NCI-H2171 (cell line): ENCODE data around the gene CD164L2.
A peak's percentile ranks its signal among the peaks of the same experiment; 100 is the strongest.
"Not testable (repeated sequence)": the region's sequence is repeated elsewhere in the genome, so short reads cannot be mapped to it uniquely, and the experiment has no call there.

Source experiments
- DNase-seq: peaks from one replicate; lab custom pipeline; 2025; lab: John Stamatoyannopoulos, UW

Gene CD164L2

DNA sequence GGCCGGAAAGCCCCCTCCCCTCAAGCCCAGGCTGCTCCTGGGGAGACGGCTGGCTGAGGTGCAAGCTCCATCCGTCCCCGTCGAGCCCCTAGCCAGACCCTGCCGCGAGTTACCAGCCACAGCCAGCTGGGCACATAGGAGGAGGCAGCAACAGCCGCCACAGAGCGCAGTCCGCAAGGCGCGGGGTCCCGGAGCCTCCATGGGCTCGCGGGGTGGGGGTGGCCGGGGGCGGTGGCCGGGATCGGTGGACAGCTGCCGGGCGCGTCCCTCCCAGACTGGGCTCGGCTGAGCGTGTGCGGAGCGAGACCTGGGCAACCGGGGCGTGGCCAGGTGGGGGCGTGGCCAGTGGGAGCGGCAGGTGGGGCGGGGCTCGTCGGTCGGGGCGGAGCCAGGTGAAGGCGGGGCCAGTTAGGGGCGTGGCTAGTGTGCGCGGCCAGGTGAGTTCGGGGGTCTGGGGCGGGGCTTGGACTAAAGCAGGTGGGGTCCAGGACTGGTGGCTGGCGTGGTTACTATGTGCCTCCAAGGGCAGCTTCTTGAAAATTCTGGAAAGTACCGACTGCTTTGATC is at the start of gene CD164L2:
CD164L2 (minus strand) TSS at position 295 of the 567 bp plus-strand sequence; CDS start at position 201, 94 bp downstream.
- DNase-seq: peak; percentile 22

DNA sequence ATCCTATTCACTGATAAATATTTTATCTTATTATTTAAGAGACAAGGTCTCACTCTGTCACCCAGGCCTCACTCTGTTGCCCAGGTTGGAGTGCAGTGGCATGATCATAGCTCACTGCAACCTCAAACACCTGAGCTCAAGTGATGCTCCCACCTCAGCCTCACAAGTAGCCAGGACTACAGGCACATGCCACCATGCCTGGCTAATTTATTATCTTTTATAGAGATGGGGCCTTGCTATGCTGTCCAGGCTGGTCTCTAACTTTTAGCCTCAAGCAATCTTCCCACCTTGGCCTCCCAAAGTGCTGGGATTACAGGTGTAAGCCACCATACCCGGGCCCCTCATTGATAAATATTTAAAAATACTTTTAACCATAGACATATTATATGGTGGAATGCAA is 49.6 kb upstream of the CD164L2 start:
- DNase-seq: not testable (repeated sequence)

DNA sequence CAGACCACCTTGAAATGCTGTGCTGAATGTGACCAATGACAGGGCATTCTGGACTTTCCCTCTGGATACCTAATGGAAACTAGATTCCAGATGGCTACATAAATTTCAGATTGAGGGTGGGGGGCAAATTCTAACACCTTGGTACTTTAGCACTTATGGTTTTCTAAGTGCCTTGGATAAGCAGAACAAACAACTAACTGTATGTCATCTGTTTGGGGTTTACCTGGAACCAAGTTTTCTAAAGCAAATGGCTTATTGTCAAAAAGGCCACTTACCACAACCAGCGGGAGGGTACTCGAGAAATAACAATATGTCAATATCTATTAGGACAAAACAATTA is 48.4 kb upstream of the CD164L2 start:
- no peak for DNase-seq

- DNase-seq: no peak
Observed at GRCh38 chr1:27430903-27431600, 47.9 kb upstream of the CD164L2 start.

- no peak for DNase-seq
Observed at GRCh38 chr1:27429029-27429425, 45.9 kb upstream of the CD164L2 start.

- peak; percentile 55 for DNase-seq
Observed at GRCh38 chr1:27428316-27429028, 45.3 kb upstream of the CD164L2 start.

- no peak for DNase-seq
Observed at GRCh38 chr1:27427816-27428315, 44.7 kb upstream of the CD164L2 start.

- DNase-seq: no peak
Observed at GRCh38 chr1:27427329-27427728, 44.2 kb upstream of the CD164L2 start.

DNA sequence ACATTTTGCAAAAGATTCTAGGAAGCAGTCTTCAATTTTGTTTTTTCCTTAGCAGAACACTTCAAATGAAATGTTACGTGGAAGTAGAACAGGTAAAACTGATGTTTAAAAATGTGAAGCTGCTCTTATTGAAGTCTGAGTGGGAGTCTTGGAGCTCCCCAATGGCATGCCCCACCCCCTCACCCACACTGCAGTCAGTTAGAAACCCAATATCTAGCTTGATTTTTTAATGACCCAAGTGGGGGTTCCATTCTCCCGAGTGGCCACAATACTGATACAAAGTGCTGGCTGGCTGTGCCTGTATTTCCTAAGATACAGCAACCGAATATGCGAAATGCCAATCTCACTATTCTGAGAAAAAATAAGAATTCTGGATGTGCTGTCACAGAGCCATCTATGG is 40.6 kb upstream of the CD164L2 start:
- no peak for DNase-seq

GRCh38 chr1:27418326-27419185 is 35.4 kb upstream of the CD164L2 start:
- no peak for DNase-seq

- no peak for DNase-seq
Observed at GRCh38 chr1:27417713-27418112, 34.6 kb upstream of the CD164L2 start.

- no peak for DNase-seq
Observed at GRCh38 chr1:27416387-27417111, 33.4 kb upstream of the CD164L2 start.

- DNase-seq: no peak
Observed at GRCh38 chr1:27414091-27414490, 31.0 kb upstream of the CD164L2 start.

DNA sequence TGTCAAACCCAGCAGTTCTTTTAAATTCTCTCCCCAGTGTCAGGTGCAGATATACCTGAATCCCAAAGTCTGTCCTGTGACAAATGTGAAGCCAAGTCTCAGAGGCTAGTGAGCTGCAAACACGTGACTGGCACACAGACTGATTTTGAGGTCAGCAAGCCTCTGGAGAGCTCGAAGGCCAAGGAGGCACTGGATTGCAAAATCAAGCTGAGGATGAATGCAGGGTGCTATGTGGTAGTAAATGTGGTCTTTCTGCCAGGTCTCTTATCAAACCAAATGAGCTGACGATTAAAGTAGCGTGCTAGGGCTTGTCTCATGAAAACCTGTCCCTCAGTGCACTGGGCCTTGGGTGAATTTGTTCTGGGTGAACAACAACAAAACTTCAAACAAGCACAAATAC is 29.9 kb upstream of the CD164L2 start:
- DNase-seq: no peak

DNA sequence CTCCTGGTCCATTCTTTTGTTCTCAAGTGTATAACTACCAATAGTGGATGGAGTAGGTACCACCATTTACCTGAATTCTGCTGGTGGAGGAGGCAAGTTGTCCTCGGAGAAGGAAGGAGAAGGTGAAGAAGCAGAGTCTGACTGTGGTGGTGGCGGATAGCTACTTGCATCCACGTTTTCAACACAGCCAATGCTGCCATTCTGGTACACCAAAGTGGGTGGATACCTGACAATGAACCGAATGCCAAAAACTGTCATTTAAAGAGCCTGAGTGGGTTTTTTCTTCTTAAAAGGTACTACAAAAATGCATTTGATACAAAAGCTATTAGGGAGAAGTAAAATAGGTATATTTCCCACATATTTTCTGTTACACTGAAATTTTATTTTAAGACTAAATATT is 29.4 kb upstream of the CD164L2 start:
- DNase-seq: no peak

DNA sequence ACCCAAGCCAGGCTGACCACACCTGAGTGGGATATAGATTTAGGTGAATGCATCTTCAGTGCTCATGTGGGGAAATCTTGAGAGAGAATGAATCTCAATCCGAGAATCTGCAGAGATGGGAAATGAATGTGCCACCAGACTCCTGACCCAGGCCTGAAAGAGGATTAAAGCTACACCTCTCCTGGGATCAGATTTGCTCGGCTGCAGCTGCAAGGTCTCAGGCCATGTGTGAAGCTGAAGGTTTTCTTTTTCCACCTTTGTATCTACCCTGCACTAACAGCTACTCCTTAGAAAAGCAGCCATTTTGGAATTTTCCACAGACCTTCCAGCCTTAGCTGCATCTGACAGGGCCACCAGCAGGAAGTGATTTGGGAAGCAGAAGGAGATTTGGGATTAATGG is 27.6 kb upstream of the CD164L2 start:
- DNase-seq: no peak

GRCh38 chr1:27409669-27410068 is 26.5 kb upstream of the CD164L2 start:
- no peak for DNase-seq

GRCh38 chr1:27408151-27408550 is 25.0 kb upstream of the CD164L2 start:
- no peak for DNase-seq

GRCh38 chr1:27406791-27407190 is 23.7 kb upstream of the CD164L2 start:
- not testable (repeated sequence) for DNase-seq

- no peak for DNase-seq
Observed at GRCh38 chr1:27406362-27406680, 23.2 kb upstream of the CD164L2 start.

DNA sequence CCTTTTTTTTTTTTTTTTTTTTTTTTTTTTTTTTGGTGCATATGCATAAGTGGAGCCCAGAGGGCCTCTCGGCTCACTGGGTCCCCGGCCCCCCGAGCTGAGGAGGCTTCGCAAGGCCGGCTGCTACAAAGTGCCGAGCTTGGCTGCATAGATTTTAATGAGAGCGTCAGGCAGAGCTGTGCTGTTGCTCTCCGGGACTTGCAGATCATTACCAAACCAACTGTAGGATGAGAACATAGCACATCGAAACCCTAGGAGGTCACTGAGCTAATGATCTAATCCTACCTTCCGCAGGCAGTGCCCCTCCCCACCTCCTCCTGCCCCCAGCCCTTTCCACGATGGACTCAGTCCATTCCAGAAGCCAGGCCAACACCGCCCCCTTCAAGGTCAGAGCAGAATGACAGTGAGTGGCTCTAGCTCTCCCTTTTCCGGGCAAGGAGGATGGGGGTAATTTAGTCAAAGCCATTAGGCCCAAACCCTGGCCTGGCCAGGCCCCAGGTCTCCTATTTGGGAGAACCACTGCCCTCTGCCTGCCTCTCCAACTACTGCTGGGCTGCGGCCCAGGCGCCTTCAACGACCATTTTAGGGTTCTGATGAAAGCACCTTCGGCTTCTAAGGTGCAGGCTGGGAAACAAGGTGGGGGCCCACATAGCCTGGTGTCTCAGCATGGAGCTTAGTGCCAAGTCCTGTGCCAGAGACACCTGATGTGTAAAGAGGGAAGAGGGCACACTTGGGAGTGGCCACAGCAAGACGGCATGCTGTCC is 22.6 kb upstream of the CD164L2 start:
- DNase-seq: not testable (repeated sequence)
